ES-I3 (cell line): ENCODE results near the gene KLHL36.
"Not testable (repeated sequence)": the region's sequence is repeated elsewhere in the genome, so short reads cannot be mapped to it uniquely, and the experiment has no call there.

Source experiments
- H3K36me3 ChIP-seq: 2 replicates; pipeline ENCODE4 v1.6.1; 2013; ENCODE audit warnings: mild to moderate bottlenecking, low read length, control low read depth, moderate library complexity; ENCODE audit not compliant: insufficient read depth
- H3K4me1 ChIP-seq: 2 replicates; pipeline ENCODE4 v1.6.1; 2013; ENCODE audit warnings: mild to moderate bottlenecking, control low read depth, low read length; ENCODE audit not compliant: insufficient read depth
- H3K9ac ChIP-seq: 2 replicates; pipeline ENCODE4 v1.6.1; 2013; ENCODE audit warnings: low read depth, mild to moderate bottlenecking, low read length, moderate library complexity
- H3K9me3 ChIP-seq: 2 replicates; pipeline ENCODE4 v1.6.1; 2013; ENCODE audit warnings: mild to moderate bottlenecking, low read length, moderate library complexity; ENCODE audit not compliant: control insufficient read depth, insufficient read depth

The KLHL36 gene

DNA sequence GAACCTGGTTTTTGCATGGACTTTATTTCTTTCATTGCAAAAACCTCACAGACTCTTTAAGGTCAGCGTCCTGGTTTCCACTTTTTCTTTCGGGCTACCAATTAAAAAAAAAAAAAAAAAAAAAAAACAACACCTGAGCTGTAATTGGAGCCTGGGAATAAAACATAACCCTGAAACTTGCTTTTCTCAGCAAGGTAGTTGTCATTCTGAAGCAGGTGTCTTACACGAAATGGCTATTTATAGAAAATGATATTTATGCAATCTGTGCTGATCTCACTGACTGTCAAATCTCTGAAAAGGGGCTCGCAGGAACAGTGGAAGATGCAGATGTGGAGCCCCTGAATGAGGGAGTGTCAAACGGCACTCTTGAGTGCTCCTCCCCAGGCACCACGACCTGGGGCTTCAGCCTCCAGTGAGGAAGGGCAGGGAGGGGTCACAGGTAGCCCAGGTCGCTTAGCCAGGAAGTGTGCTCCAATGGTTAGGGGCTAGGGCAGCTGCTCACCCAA lies 20.0 kb upstream of the KLHL36 start:
- 0 out of 2 replicates have a peak, but pooled peaks cover 5% of the 10 kb centered on the region for H3K4me1 ChIP-seq
- H3K36me3 ChIP-seq, result no peaks in the 10 kb centered on the region
- H3K9ac ChIP-seq, result no peak overlapping the region
- no peaks in the 10 kb centered on the region for H3K9me3 ChIP-seq

DNA sequence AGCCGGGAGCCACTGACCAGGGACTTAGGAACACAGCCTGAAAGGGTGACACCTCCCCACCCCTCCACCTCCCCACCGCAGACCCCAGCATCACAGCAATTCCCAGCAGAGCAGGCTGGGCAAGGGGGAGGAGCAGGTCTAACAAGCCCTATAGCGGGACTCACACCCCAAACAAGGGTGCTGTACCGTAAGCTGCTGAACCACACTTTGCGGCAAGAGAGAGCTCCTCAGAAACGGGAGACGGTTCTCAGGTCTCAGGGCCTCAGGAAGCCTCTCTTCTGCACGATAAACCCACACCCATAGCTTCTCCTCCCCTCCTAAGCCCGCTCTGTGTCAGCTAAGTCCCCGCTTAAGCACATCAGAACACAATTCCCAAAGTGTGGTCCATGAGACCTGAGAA lies 18.7 kb upstream of the KLHL36 start:
- Histone ChIP-seq H3K9me3 (no peaks in the 10 kb centered on the region), H3K4me1 (0 out of 2 replicates have a peak, but pooled peaks cover 5% of the 10 kb centered on the region), H3K9ac (no peak overlapping the region), H3K36me3 (no peaks in the 10 kb centered on the region)

DNA sequence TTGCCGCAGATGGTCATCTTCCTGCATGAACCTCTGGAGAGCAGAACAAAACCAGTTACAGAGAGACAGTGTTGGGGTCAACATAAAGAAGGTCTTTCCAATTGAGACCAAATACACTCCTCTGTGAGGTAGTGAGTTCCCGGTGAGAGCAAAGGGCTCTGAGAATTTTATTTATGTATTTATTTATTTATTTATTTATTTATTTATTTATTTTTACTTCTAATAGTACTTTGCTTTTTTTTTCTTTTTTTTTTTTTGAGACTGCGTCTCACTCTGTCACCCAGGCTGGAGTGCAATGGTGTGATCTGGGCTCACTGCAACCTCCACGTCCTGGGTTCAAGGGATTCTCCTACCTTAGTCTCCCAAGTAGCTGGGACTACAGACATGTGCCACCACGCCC lies 18.3 kb upstream of the KLHL36 start:
- Histone ChIP-seq H3K9ac (no peak overlapping the region), H3K36me3 (no peaks in the 10 kb centered on the region), H3K9me3 (no peaks in the 10 kb centered on the region), H3K4me1 (0 out of 2 replicates have a peak, but pooled peaks cover 5% of the 10 kb centered on the region)

DNA sequence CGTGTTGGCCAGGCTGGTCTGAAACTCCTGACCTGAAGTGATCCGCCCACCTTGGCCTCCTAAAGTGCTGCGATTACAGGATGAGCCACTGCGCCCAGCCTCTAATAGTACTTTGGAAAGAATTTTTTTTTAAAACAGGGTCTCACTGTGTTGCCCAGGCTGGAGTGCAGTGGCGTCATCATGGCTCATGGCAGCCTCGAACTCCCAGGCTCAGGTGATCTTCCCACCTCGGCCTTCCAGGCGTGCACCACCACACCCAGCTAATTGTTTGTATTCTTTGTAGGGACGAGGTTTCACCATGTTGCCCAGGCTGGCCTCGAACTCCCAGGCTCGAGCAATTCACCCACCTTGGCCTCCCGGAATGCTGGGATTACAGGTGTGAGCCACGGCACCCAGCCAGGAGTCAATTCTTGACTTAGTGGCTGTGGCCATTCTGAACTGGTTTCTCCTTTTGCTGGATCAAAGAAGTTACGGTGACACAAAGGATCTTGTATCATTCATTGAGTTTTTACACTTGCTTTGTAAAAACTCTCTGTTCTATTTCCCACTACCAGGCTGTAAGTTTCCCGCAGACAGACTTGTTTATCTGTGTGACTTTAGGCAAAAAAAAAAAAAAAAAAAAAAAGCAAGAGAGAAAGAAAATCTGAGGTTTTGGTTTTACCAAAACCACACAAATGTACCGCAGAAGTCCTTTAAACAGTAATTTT lies 17.7 kb upstream of the KLHL36 start:
- H3K9me3 ChIP-seq, result no peaks in the 10 kb centered on the region
- no peaks in the 10 kb centered on the region for H3K36me3 ChIP-seq
- H3K9ac ChIP-seq, result no peak overlapping the region
- H3K4me1 ChIP-seq, result 0 out of 2 replicates have a peak, but pooled peaks cover 5% of the 10 kb centered on the region

DNA sequence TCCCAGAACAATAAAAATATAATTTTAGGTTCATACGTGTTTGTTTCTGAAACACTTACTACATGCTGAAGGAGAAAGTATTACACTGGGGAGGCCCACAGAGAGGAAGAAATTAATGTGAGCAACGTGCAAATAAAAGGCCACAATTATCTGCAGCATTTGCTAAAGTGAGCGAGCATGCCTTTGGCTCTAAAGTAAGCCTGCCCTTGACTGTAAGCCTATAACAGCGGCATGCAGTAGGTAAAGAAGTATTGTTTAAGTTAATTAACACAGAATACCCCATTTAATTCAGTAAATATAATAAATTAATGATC lies 17.2 kb upstream of the KLHL36 start:
- Histone ChIP-seq H3K36me3 (no peaks in the 10 kb centered on the region), H3K4me1 (0 out of 2 replicates have a peak, but pooled peaks cover 5% of the 10 kb centered on the region), H3K9me3 (no peaks in the 10 kb centered on the region), H3K9ac (no peak overlapping the region)

DNA sequence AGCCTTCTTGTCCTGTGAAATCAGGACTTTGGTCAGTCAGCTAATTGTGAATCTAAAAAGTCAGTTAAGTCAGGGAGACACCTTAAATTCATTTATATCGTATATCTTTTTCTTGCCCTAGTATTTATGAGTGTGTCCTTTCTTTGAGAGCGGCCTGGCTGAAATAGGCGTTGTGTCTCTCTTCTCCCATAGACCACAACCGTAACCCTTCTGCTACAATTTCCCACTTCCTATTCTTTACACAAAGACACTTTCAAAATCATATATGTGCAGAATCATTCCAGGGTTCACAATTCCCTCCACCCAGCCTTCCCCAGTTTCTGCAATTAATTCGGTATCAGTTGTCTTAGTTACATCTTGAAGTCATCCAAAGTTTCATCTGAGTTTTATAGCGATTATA lies 16.4 kb upstream of the KLHL36 start:
- 0 out of 2 replicates have a peak, but pooled peaks cover 5% of the 10 kb centered on the region for H3K4me1 ChIP-seq
- H3K36me3 ChIP-seq, result no peaks in the 10 kb centered on the region
- H3K9ac ChIP-seq, result no peak overlapping the region
- no peaks in the 10 kb centered on the region for H3K9me3 ChIP-seq

DNA sequence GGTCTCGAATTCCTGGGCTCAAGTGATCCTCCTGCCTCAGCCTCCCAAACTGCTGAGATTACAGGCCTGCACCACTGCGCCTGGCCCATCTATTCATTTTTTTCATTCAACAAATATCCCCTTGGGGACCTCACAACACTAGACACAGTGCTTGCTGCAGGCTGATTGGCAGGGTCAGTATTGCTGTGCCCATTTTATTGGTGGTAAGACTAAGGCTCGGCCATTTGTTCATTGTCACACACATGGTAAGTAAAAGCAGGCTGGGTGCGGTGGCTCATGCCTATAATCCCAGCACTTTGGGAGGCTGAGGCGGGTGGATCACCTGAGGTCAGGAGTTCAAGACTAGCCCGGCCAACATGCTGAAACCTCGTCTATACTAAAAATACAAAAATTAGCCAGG lies 15.4 kb upstream of the KLHL36 start:
- not testable (repeated sequence) for H3K36me3 ChIP-seq, H3K9ac ChIP-seq, H3K4me1 ChIP-seq, H3K9me3 ChIP-seq

DNA sequence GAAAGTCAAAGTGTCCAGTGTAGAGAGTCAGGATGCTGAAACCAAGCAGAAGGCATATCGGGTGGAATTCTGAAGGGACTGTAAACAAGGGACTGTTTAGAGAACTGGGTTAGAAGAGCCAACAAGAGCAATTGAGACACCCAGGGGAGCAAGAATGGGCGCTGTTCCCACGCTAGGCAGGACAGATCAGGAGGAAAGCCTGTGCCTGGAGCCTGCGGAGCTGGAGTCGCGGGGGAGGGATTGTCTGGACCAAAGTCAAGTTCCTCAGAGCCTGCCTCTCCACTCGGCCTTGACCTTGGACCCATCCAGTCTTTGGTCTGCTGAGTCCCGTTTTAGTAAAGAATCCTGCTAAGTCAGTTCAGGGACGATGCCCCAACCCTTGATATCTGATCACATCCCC lies 14.7 kb upstream of the KLHL36 start:
- Histone ChIP-seq H3K4me1 (0 out of 2 replicates have a peak, but pooled peaks cover 5% of the 10 kb centered on the region), H3K36me3 (no peaks in the 10 kb centered on the region), H3K9ac (no peak overlapping the region), H3K9me3 (no peaks in the 10 kb centered on the region)

DNA sequence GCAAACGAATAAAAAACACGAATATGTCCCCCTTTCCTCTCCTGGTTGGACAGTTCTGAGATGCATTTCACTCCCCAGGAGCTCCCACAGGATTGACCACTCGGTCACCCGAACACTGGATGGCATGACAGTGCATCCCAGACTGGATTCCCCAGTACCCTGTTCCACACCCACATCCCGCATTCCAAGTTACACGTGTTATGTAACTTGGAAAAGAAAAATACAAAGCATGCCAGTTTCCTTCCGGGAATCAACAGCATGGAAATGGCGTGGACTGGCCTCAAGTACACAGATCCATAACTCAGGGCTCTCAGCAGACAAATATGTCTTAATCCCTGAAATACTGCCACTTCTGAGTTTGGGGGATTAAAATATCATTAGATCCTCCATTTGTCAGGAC lies 12.6 kb upstream of the KLHL36 start:
- Histone ChIP-seq H3K36me3 (no peaks in the 10 kb centered on the region), H3K9me3 (no peaks in the 10 kb centered on the region), H3K9ac (no peak overlapping the region), H3K4me1 (no peaks in the 10 kb centered on the region)

DNA sequence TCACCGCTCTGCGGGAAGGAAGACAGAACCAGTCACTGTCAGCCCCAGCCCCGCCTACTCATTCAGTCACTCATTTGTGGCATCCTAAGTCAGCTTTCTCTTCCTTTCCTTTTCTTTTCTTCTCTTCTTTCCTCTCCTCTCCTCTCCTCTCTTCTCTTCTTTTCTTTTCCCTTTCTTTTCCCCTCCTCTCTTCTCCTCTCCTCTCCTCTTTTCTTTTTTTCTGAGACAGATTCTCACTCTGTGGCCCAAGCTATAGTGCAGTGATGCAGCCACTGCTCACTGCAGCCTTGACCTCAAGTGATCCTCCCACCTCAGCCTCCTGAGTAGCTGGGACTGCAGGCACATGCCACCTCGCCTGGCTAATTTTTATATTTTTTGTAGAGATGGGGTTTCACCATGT lies 10.6 kb upstream of the KLHL36 start:
- Histone ChIP-seq H3K9me3 (no peaks in the 10 kb centered on the region), H3K4me1 (peaks cover 7% of the 10 kb centered on the region; the same call in 1 of the 2 replicates), H3K9ac (no peak overlapping the region)

DNA sequence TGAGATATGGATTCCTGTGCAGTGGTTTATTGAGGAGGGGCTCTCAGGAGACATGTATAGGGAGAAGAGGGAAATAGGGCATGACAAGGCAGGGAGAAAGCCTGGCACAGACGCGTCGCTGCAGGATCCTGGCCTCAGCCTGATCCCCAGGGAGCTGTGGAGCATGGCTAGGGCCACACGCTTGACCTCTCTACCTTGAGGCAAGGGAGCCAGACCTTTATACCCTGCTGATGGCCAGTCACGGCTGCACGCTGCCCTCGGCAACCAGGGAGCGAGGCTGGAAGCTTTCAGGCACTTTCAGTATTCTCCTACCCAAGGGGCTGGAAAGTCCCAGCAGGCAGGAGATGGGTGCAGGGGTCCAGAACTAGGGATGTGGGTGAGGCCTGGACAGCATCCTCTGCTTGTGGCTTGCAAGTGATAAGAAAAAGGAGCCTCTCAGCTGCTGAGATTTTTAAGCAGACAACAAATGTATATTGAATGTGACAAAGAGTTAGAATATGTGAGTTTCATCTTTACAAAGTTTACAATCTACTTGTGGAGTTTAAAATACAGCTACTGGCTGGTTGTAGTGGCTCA lies 10.0 kb upstream of the KLHL36 start:
- peaks cover 13% of the 10 kb centered on the region; the same call in 1 of the 2 replicates for H3K4me1 ChIP-seq
- H3K9me3 ChIP-seq, result no peaks in the 10 kb centered on the region
- H3K36me3 ChIP-seq, result no peaks in the 10 kb centered on the region
- no peak overlapping the region for H3K9ac ChIP-seq

More for the DNA sequence above, 10.6 kb upstream of the KLHL36 start:
- H3K36me3 ChIP-seq, result no peaks in the 10 kb centered on the region

DNA sequence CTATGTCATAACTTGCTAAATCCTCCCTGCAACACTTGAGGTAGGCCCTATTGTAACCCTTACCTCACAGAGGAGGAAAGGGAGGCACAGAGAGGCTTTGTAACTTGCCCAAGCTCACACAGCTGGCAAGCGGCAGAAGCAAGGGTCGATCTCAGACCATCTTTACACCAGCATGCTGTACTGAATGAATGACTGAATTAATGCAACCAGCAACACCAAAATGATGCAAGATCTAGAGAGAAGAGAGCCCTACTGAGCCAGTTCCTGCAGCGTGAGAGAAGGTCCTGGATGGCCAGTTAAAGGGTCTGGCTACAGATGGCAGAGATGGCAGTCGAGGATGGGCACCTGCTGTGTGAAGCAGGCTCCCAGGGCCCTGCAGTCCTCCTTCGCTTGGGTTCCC lies 8.2 kb upstream of the KLHL36 start:
- Histone ChIP-seq H3K9ac (no peak overlapping the region), H3K36me3 (no peaks in the 10 kb centered on the region), H3K4me1 (peaks cover 15% of the 10 kb centered on the region; the same call in 1 of the 2 replicates), H3K9me3 (no peaks in the 10 kb centered on the region)

DNA sequence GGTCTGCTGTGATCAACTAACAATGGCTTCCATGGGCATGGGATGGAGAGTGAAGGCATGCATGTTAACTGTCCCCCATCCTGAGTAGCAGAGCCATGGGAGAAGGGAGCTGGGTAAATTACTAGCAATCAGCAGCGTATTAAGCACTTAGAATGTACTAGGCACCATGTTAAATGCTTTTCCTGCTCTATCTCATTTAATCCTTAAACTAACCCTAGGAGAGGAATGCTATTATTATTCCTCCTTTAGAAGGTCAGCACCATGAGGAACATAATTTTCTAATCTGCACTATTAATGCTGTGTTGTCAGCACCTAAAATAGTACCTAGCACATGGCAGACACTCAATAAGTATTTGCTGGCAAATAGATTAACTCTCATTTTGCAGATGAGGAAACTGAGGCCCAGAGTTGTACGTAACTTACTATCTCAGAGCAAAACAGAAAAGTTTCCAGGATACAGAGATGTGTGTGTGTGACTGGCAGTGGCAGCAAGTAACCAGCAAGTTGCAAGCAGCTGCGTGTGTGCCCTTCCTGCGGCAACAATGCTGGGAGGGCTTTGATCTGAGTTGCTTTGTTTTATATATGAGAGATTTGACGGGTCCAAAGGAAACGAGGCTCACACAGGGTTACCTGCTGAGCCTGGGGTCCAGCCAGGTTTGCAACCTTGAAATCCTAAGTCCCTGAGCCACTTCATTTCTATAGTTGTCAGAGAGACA lies 6.5 kb upstream of the KLHL36 start:
- no peaks in the 10 kb centered on the region for H3K36me3 ChIP-seq
- H3K4me1 ChIP-seq, result peaks cover 15% of the 10 kb centered on the region; the same call in 1 of the 2 replicates
- H3K9me3 ChIP-seq, result no peaks in the 10 kb centered on the region
- H3K9ac ChIP-seq, result no peak overlapping the region

DNA sequence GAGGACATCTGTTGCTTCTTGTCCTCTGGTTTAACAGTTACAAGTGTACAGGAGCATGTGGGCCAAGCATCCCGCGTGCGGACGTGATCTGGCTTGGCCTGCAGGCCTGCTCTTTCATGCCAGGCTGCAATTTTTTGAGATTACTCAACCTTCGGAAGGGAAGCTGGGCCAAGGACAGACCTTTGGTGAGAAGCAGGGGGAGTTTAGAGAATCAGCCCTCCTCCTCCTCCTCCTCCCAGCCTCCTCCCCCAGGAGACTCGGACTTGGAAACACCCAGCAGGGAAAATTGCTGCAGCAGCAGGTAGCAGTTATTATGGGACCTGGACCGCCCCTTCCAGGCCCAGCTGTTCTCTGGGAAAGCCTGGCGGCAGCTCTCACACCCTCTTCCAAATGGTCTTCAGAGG lies 5.1 kb upstream of the KLHL36 start:
- Histone ChIP-seq H3K9ac (no peak overlapping the region), H3K9me3 (no peaks in the 10 kb centered on the region), H3K4me1 (peaks cover 15% of the 10 kb centered on the region; the same call in 1 of the 2 replicates), H3K36me3 (no peaks in the 10 kb centered on the region)
